HG03108 (cell line): Measurements from ENCODE around the gene HECW1.

ENCODE experiments used
- ATAC-seq: cut with Tn5 transposase; IDR thresholded peaks from one replicate; pipeline ENCODE4 v1.9.1; 2021; ENCODE audit warnings: moderate library complexity; ENCODE audit not compliant: unreplicated experiment

HECW1 gene

GRCh38 chr7:43405948-43406347 is 293.5 kb downstream of the HECW1 start:
- no peak for ATAC-seq

- no peak for ATAC-seq
Observed at GRCh38 chr7:43406961-43407360, 294.5 kb downstream of the HECW1 start.

DNA sequence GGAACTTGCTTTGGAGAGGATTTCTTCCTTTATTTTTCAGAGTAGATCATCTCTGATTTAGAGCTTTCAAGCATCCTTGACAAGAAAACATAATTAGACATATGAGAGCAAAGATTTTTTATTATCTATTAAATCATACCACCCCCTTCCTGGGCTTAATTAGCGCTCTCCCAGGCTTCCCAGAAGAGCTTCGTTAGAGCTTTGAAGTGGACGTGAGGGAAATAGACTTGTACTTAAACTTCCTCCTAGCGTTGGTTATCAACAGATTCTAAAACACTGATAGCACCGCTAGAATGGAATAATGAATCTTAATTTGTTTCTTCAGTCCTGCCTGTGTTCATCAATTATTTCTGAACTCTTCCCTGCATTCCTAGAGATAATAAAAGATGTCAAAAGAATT is 296.5 kb downstream of the HECW1 start:
- ATAC-seq: no peak

- ATAC-seq: no peak
Observed at GRCh38 chr7:43417455-43417854, 305.0 kb downstream of the HECW1 start.

GRCh38 chr7:43430411-43430810 is 318.0 kb downstream of the HECW1 start:
- no peak for ATAC-seq

DNA sequence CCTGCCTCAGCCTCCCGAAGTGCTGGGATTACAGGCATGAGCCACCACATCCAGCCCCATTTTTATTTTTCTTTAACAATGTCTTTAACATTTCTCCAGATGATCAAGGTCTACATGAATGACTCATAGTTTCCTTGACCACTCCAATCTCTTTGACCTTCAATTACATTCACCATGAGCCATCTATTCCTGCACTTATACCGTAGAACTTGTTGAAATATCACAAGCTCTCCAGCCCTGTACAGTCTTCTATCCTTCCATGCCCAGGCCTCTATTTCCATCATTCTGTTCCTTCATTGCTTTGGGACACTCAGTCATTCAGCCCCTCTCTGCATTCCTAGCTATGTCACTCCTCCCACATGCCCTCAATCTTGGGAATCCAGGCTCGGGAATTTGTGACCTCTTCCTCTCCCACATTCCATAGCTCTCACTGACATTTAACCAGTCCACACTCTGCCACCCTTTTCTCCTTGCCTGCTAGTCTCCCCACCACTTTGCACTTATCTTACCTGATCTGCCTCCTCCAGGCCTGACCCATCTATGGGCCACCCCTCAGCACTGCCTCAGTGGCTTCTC is 318.7 kb downstream of the HECW1 start:
- ATAC-seq: no peak

- no peak for ATAC-seq
Observed at GRCh38 chr7:43433639-43434038, 321.2 kb downstream of the HECW1 start.

DNA sequence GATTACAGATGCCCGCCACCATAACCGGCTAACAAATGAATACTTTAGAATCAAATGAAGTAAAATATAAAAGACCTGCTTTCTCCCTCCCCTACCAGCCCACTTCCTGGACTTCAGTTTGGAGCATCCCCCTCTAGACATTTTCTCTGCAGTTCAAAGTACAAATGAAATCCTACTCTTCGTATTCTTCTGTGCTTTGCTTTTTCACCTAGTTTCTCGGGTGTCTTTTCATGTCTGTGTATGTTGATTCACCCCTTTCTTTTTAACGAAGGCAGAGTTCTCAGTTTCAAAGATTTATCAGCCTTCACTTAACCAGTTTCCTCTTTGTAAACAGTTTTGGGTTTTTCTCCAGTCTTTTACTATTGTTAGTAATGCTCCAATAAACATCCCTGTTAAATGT is 324.6 kb downstream of the HECW1 start:
- ATAC-seq: no peak

GRCh38 chr7:43438897-43439479 is 326.5 kb downstream of the HECW1 start:
- ATAC-seq: no peak

- no peak for ATAC-seq
Observed at GRCh38 chr7:43439631-43440401, 327.4 kb downstream of the HECW1 start.

GRCh38 chr7:43441231-43442130 is 329.0 kb downstream of the HECW1 start:
- ATAC-seq: no peak

DNA sequence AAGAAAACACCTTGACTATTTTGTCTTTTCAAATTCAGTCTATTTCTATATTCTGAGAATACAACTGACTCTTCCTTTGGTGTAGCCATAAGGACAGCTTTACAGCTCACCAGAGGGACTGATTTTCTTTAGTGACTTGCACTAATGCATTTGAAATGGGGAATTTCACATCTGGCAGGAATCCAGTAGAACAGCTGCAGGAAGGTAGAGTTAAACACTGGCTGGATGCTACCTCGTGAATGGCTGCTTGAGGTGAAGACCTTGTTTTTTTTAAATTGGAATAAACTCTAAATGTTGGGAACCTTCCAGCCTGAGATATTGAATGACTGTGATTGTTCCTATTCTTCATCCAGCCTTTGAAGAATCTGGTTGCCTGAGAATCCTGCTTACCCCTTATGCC is 330.9 kb downstream of the HECW1 start:
- no peak for ATAC-seq

GRCh38 chr7:43444711-43445578 is 332.5 kb downstream of the HECW1 start:
- no peak for ATAC-seq

DNA sequence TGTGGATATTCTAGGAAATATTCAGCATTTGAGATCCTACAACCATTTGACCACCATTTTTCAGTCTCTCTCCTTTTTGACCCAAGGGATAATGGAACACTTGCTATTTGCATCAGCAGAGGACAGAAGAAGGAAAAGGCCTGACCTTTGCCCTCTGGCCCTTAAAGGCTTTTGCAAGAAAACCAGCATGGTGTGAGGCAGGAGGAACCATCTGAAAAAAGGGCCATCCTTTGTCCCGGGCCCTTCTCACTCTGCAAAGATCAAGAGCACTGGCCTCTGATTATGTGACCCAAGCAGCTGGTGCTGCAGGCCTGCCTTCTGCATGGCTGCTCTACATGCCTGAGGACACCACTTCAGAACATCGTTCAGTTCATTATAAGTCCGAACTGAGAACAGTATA is 337.1 kb downstream of the HECW1 start:
- no peak for ATAC-seq

- no peak for ATAC-seq
Observed at GRCh38 chr7:43450894-43451293, 338.4 kb downstream of the HECW1 start.

DNA sequence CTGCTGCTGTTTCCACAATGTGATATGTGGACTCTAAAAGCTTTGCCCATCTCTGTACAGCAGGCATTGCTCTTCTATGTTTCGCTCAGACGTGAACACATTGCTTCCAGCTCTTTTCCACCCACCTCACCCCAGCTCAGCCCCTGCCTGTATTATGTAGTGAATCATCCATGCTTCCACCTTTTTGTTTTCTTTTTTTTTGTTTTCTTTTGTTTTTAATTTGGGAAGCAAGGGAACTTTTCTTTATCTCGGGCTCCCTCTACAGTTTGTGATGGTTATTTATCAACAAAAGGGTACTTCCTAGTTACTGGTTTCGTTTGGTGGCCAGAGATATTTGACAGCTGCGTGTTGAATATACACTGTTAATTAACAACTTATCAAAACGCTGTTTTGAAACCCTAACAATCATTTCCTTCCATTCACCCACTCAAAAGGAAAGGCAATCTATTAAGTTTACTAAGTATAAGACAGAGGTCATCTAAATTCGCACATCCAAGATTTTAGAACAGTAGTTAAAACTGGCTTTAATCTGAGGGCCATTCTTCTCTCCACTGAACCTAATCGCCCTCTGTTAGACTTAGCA is 342.6 kb downstream of the HECW1 start:
- ATAC-seq: no peak

DNA sequence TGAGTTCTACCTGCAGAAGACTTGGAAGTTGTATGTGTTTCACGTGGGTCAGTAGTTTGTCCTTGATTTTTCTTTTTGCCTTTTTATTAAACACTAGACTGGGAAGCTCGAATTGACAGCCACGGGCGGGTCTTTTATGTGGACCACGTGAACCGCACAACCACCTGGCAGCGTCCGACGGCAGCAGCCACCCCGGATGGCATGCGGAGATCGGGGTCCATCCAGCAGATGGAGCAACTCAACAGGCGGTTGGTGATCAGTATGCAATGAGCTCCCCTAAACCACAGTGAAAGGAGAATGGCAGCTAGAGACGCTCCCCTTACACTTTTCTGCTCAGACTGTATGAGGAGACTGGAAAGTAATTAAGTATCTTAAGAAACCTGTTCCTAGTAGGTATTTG is 343.8 kb downstream of the HECW1 start:
- ATAC-seq: no peak

DNA sequence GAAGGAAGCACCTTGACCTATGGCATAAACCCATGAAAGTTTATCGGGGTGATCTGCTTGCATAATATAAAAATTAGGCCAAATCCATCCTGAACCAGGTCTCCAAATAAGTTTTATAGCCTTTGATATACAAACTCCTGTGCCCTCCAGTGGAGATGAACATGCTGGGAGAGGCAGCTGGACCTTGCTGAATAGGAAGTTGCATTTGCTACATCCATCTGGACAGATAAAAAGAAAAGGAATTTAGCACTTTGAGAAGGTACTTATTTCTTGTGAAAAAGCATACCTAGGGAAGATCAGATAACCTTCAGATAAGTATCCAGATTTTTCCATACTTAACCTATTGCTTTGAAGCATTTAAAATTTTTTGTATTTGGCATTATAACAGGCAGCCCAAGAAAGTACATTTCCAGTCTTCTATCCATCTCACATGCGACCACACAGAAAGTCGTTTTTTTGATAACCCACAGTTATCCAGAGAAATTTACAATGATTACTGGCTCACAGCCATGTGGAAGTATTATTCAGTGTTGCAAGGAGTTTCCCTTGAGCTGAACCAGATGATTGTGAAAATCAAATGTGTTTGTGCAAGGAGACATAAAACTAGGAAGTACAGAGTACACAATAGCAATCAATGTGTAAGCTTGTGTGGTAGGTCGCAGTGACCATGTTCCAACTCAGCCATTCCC is 346.0 kb downstream of the HECW1 start:
- no peak for ATAC-seq

DNA sequence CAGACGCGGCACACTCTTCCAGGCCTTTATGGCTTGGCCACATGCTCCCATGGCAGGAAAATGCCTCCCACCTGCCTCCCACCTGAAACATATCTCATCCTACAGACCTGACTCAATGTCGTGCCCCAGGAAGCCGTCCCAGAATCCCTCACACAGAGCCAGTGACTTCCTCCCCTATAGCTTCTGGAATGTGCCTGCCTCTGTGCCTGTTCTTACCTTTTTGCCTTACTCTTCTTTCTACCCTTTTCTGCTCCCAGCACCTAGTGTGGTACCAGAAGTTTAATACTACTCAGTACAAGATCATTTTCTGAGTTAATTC is 346.5 kb downstream of the HECW1 start:
- ATAC-seq: no peak
